Lung (tissue), 12 donors: ENCODE data around the gene CD200. TPM values are rescaled to one million over a fixed set of nuclear protein-coding genes. Genes with fewer than 3 reads are reported as not detected.

Experiments used
- ATAC-seq: fragments of 200-7000 bp; cut with Tn5 transposase; one replicate; pipeline ENCODE4 v1.9.1; 2020; ENCODE audit warnings: moderate number of reproducible peaks; ENCODE audit not compliant: insufficient read depth, low FRiP score
- DNase-seq, 3 donors: peaks; one replicate each; pipeline ENCODE4 v3.0.0-alpha.2; 2013 to 2017
- H3K27ac ChIP-seq, 2 donors: one replicate each; pipeline ENCODE4 v1.5.1; 2013; ENCODE audit warnings: mild to moderate bottlenecking in 2 of 2, moderate library complexity in 2 of 2, control low read depth in 1 of 2, inconsistent platforms in 1 of 2, low read depth in 1 of 2, low read length in 1 of 2
- H3K27me3 ChIP-seq, 3 donors: one replicate each; pipeline ENCODE4 v1.5.1; 2013; ENCODE audit warnings: low read length in 2 of 3; ENCODE audit not compliant: control insufficient read depth in 3 of 3, insufficient read depth in 3 of 3
- H3K36me3 ChIP-seq, 4 donors: one replicate each; pipeline ENCODE4 v1.5.1; 2013; ENCODE audit warnings: low read length in 4 of 4, mild to moderate bottlenecking in 1 of 4, moderate library complexity in 1 of 4; ENCODE audit not compliant: control insufficient read depth in 4 of 4, insufficient read depth in 4 of 4
- H3K4me1 ChIP-seq, 5 donors: one replicate each; pipeline ENCODE4 v1.5.1; 2013; ENCODE audit warnings: low read length in 5 of 5, mild to moderate bottlenecking in 2 of 5, moderate library complexity in 1 of 5; ENCODE audit not compliant: control insufficient read depth in 5 of 5, insufficient read depth in 5 of 5
- H3K4me3 ChIP-seq: one replicate; pipeline ENCODE4 v1.5.1; 2013; ENCODE audit warnings: mild to moderate bottlenecking, control low read depth, moderate library complexity
- H3K9ac ChIP-seq, 2 donors: one replicate each; pipeline ENCODE4 v1.5.1; 2013; ENCODE audit warnings: low read length in 2 of 2, control low read depth in 1 of 2; ENCODE audit not compliant: insufficient read depth in 1 of 2
- H3K9me3 ChIP-seq, 4 donors: one replicate each; pipeline ENCODE4 v1.5.1; 2013; ENCODE audit warnings: low read length in 3 of 4, mild to moderate bottlenecking in 1 of 4, moderate library complexity in 1 of 4; ENCODE audit not compliant: control insufficient read depth in 4 of 4, insufficient read depth in 3 of 4
- CTCF ChIP-seq: IDR thresholded peaks from 2 replicates; pipeline ENCODE4 v1.5.1; 2012; ENCODE audit warnings: mild to moderate bottlenecking; ENCODE audit errors: control extremely low read depth, extremely low read depth
- WGBS, 2 donors: extraction: QIAGEN DNeasy Blood & Tissue Kit; methylation state at CpG; one replicate each; pipeline ENCODE4 v1.1.7; 2013; 5-methylcytosine and 5-hydroxymethylcytosine counted together
- polyA plus RNA-seq, 2 donors: library from polyadenylated mRNA; stranded (reverse); fragments of 200-250 nt; gene quantifications; one replicate each; pipeline ENCODE4 v1.2.1, GENCODE V29; 2013
- total RNA-seq, 2 donors: library from RNA; depleted of rRNA in 1 of 2; stranded (reverse); fragments of >200 nt in 1 of 2; gene quantifications; one replicate each; pipeline ENCODE4 v1.2.1, GENCODE V29; 2014 to 2021
- donor health status: control.
- donor health status: control.
- donor health status: Bipolar disorder and iron deficiency.
- donor health status: healthy.
- donor health status: DM: yes; HTN: yes; CAD: no.

Gene CD200
- total and polyA plus RNA-seq, 4 donors, result 4.6 to 21.6 (median 6.0) TPM

DNA sequence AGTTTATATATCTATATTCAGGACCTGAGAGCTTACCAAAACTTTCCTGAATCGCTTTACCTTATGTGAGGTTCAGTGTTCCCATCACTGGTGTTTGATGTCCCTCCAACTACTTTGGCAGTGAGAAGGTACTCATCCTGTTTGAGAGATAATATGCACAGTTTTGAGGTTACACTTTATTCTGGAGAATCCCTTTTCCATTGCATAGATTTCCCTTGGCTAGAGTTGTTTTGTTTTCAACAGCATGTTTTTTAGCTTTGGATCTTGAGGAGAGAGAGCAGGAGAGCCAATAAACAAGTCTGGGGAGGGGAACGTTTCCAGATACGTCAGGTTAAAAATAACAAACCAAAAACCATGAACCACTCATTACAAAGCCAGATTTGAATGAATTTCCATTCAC, 33.6 kb downstream of the CD200 start:
- ATAC-seq (no peak), DNase-seq (no peak)
- H3K27ac ChIP-seq, result no peak overlapping the region
- TF ChIP-seq CTCF, result no peak
- no peak overlapping the region for H3K4me3 ChIP-seq
- 60 to 83% methylated on average over 3 of the region's 3 CpGs for WGBS, 2 donors
- H3K9ac ChIP-seq, result no peak overlapping the region
- H3K36me3 ChIP-seq, result peaks cover 0 to 14% (median 4%) of the 10 kb centered on the region in 4 donors
- H3K9me3 ChIP-seq, result no peaks in the 10 kb centered on the region
- peaks cover 0 to 6% (median 0%) of the 10 kb centered on the region in 5 donors for H3K4me1 ChIP-seq
- no peaks in the 10 kb centered on the region for H3K27me3 ChIP-seq

DNA sequence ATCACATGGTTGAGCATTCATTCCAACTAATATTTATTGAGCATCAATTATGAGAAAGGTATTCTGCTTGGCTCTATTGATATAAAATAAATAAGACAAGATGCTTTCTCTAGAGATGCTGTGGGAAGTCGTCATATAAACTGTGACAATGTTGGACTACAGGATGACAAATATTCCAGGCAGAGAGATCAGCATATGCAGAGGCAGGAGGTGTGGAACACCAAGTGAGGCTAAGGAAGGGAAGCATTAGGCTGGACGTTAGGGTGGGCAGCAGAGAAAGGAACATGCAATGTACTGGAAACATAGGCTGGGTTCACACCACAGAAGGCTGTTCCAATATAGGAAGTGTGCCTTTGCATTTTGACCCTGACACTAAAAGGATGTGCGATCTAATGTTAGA, 38.6 kb downstream of the CD200 start:
- Histone ChIP-seq H3K27ac (no peak overlapping the region), H3K36me3 (peaks cover 0 to 5% (median 0%) of the 10 kb centered on the region in 4 donors), H3K27me3 (no peaks in the 10 kb centered on the region), H3K9me3 (no peaks in the 10 kb centered on the region), H3K9ac (no peak overlapping the region), H3K4me1 (peaks cover 0 to 24% (median 4%) of the 10 kb centered on the region in 5 donors), H3K4me3 (no peak overlapping the region)
- ATAC-seq (no peak), DNase-seq (no peak)
- TF ChIP-seq CTCF, result no peak
- 62 to 67% methylated on average over 3 of the region's 3 CpGs for WGBS, 2 donors

DNA sequence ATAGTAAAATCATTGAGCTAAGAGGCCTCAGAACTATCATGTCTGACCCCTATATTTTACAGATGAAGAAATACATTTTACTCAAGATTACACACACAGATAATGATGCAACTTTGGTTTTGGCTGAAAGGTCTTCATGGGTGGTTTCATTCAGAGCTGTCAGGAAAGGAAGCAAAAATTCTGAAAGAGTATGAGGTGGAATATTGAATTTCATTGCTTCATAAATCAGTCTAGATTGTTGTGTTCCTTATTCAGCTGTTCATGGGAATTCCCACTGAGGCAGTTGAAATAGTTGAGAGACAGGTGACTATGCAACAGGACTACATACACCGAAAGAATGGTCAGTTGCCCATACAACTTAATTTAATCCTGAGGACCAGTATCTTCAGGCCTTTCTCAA, 39.4 kb downstream of the CD200 start:
- no peak for ATAC-seq

More for the DNA sequence above, 39.4 kb downstream of the CD200 start:
- Histone ChIP-seq H3K27ac (peak overlapping the region in 1 of 2 donors; percentile 16), H3K36me3 (peaks cover 0 to 2% (median 0%) of the 10 kb centered on the region in 4 donors), H3K27me3 (no peaks in the 10 kb centered on the region), H3K9ac (no peak overlapping the region), H3K4me1 (peaks cover 0 to 32% (median 9%) of the 10 kb centered on the region in 5 donors), H3K4me3 (no peak overlapping the region), H3K9me3 (no peaks in the 10 kb centered on the region)
- WGBS, 2 donors, result 31 to 95% methylated on average over 1 of the region's 1 CpG
- no peak for DNase-seq
- no peak for TF ChIP-seq CTCF
